K562 treated with DMSO at 1 percent for 24 hours (cell line): ENCODE data around the gene TOR3A. TPM values are rescaled to one million over a fixed set of nuclear protein-coding genes. Genes with fewer than 3 reads are reported as not detected.

Source experiments
- total RNA-seq: library from RNA; unstranded; fragments of 300-600 nt; gene quantifications from 2 replicates; pipeline ENCODE4 v1.2.3, GENCODE V29; 2022; ENCODE audit warnings: low read depth; ENCODE audit not compliant: insufficient read depth

The TOR3A gene, protein sequence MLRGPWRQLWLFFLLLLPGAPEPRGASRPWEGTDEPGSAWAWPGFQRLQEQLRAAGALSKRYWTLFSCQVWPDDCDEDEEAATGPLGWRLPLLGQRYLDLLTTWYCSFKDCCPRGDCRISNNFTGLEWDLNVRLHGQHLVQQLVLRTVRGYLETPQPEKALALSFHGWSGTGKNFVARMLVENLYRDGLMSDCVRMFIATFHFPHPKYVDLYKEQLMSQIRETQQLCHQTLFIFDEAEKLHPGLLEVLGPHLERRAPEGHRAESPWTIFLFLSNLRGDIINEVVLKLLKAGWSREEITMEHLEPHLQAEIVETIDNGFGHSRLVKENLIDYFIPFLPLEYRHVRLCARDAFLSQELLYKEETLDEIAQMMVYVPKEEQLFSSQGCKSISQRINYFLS
- 68.2 and 72.5 TPM in 2 replicates for total RNA-seq

DNA sequence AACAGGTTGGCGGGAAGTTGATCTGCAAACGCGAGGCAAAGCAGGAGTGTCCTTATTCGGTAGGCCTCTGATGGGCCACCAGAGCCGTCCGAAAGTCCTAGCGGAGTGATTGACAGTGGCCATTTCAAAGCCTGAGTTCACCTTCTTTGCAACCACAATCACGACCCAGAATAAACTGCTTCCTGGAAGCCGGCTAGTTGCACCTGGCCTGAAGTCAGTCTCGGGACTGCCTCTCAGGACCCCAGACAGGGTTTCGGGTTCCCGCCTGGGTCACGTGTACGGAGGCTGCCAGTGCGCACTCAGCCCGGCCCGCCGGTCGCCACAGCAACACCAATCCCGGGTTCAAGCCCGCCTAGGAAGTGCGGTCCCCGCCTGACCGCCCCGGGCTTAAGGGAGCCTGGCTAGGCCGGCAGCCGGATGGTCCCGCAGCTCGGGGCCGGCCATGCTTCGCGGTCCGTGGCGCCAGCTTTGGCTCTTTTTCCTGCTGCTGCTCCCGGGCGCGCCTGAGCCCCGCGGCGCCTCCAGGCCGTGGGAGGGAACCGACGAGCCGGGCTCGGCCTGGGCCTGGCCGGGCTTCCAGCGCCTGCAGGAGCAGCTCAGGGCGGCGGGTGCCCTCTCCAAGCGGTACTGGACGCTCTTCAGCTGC, at the start of gene TOR3A:
TOR3A (plus strand) TSS at position 384 of the 646 bp plus-strand sequence; CDS start at position 443, 59 bp downstream.

Other genes starting within 250 kb of the TOR3A start
- not detected in 2 replicates for gene ANGPTL1, start 211.0 kb upstream of the TOR3A start, total RNA-seq
- 23.7 and 25.6 TPM in 2 replicates for gene FAM20B, start 56.2 kb upstream of the TOR3A start, total RNA-seq
- gene ABL2, start 147.6 kb downstream of the TOR3A start, total RNA-seq: 7.8 and 9.3 TPM in 2 replicates
- 15.8 and 22.0 TPM in 2 replicates for gene SOAT1, start 211.7 kb downstream of the TOR3A start, total RNA-seq